ENCODE results near the gene PHF23. TPM values are rescaled to one million over a fixed set of nuclear protein-coding genes. Genes with fewer than 3 reads are reported as not detected.

PHF23 gene
- total RNA-seq, 4 donors from 2014 or later = 23.4 to 32.5 (median 27.9) TPM

DNA sequence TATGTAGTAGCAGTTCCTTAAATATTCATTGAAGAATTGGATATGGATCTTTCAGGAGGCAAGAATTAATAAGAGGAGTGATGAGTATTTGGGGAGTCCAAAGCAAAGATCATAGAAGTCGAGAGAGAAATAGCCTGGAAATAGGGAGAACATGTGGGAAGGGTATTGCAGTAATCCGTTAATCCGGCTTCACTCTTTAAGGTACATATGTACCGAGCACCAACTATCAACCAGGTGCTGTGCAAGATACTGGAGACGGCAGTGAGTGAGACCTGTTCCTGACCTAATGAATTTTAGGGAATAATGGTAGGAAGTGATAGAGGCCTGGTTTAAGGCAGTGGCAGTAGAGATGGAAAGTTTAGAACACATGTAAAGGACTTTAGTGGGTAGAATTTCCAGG is 13.8 kb upstream of the PHF23 start:
- H3K4me3 ChIP-seq (ENCODE audit: low read depth, poor library complexity, severe bottlenecking) = no peak overlapping the region
- TF ChIP-seq, protein P1, sequence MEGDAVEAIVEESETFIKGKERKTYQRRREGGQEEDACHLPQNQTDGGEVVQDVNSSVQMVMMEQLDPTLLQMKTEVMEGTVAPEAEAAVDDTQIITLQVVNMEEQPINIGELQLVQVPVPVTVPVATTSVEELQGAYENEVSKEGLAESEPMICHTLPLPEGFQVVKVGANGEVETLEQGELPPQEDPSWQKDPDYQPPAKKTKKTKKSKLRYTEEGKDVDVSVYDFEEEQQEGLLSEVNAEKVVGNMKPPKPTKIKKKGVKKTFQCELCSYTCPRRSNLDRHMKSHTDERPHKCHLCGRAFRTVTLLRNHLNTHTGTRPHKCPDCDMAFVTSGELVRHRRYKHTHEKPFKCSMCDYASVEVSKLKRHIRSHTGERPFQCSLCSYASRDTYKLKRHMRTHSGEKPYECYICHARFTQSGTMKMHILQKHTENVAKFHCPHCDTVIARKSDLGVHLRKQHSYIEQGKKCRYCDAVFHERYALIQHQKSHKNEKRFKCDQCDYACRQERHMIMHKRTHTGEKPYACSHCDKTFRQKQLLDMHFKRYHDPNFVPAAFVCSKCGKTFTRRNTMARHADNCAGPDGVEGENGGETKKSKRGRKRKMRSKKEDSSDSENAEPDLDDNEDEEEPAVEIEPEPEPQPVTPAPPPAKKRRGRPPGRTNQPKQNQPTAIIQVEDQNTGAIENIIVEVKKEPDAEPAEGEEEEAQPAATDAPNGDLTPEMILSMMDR (IDR thresholded peaks at IDR 0.05) = no peak
- TF ChIP-seq POLR2A (IDR thresholded peaks at IDR 0.05) = no peak
- no peak for DNase-seq (ENCODE audit: low spot score in 2 of 2)
- intact Hi-C loops (cut with DNase I; ENCODE audit: low total_unique reads) = no loop called here
- WGBS, 2 donors = 74 to 75% methylated on average over 5 of the region's 5 CpGs

DNA sequence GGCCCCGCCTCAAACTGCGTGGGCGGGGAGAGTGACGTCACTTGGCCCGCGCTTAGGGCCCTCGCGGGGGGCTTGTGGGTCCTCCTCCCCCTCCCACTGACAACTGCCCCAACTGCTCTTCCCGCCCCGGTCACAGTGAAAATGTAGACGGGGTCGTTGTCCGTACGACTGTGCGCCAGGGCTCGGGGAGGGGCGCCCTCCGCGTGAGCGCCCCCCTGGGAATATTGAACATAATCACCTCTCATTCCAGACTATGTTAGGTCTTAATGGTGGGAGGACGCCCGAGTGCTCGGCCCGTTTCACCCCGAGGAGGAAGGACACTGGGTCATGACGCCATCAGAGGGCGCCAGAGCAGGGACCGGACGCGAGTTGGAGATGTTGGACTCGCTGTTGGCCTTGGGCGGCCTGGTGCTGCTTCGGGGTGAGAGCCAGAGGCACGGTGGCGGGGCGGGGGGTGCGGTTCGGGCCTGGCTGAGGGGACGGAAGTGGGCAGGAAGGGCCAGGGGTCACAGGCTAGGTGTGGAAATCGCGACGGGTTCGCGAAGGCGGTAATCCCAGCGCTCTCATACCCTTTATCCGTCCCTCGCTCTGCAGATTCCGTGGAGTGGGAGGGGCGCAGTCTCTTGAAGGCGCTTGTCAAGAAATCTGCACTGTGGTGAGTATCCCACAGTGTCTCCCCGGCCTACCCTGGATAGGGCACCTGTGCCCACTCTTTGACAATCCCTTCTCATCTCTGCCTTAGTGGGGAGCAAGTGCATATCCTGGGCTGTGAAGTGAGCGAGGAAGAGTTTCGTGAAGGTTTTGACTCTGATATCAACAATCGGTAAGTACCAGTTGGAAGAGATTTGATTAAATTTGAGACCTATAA is 13.2 kb upstream of the PHF23 start, which contains the start of gene ELP5:
Gene ELP5 (plus strand): TSS at position 40 of the 868 bp plus-strand sequence. CDS start 336 bp downstream, at position 376.
- TF ChIP-seq, protein P1 (IDR thresholded peaks at IDR 0.05) = peak in 1 of 3 donors; percentile 40
- TF ChIP-seq POLR2A (IDR thresholded peaks at IDR 0.05) = no peak
- H3K4me3 ChIP-seq (ENCODE audit: low read depth, poor library complexity, severe bottlenecking) = peak within 1 kb of the TSS; percentile 91
- intact Hi-C loops (cut with DNase I; ENCODE audit: low total_unique reads) = no loop called here
- 1% methylated on average over 19 to 49 of the region's 55 CpGs for WGBS, 2 donors
- peak; percentile 91 to 99 for DNase-seq (ENCODE audit: low spot score in 2 of 2)

DNA sequence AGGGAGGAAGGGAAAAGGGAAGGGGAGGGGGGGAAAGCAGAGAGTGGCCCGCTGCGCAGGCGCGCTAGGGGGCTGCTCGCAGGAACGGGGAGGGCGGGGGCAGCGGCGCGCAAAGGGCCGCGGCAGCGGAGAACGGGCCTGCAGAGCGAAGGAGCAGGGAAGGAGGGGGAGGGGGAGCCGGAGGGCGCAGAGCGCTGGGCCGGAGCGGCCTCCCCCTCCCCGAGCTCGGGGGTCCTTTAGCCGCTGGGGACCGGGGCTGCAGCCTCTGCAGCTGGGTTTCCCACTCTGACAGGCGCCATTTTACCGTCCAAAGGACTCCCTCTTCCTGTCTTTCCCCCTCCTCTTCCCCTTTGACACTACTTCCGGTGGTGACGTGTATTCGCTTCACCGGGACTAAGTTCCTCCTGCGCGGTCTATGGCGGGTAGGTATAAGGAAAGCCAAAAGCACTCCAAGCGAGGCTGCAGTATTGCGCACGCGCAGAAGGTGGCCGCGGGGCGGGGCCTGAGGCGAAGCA is 12.5 kb upstream of the PHF23 start, which contains the start of gene CTDNEP1:
Gene CTDNEP1 (minus strand): TSS at position 74 of the 515 bp plus-strand sequence. CDS start 438 bp downstream, outside the sequence.
- no peak for TF ChIP-seq POLR2A (IDR thresholded peaks at IDR 0.05)
- TF ChIP-seq, protein P1 (IDR thresholded peaks at IDR 0.05) = no peak
- intact Hi-C loops (cut with DNase I; ENCODE audit: low total_unique reads) = no loop called here
- DNase-seq (ENCODE audit: low spot score in 2 of 2) = peak; percentile 99
- H3K4me3 ChIP-seq (ENCODE audit: low read depth, poor library complexity, severe bottlenecking) = peak within 1 kb of the TSS; percentile 91
- WGBS, 2 donors = 0 to 1% methylated on average over 40 to 41 of the region's 41 CpGs

DNA sequence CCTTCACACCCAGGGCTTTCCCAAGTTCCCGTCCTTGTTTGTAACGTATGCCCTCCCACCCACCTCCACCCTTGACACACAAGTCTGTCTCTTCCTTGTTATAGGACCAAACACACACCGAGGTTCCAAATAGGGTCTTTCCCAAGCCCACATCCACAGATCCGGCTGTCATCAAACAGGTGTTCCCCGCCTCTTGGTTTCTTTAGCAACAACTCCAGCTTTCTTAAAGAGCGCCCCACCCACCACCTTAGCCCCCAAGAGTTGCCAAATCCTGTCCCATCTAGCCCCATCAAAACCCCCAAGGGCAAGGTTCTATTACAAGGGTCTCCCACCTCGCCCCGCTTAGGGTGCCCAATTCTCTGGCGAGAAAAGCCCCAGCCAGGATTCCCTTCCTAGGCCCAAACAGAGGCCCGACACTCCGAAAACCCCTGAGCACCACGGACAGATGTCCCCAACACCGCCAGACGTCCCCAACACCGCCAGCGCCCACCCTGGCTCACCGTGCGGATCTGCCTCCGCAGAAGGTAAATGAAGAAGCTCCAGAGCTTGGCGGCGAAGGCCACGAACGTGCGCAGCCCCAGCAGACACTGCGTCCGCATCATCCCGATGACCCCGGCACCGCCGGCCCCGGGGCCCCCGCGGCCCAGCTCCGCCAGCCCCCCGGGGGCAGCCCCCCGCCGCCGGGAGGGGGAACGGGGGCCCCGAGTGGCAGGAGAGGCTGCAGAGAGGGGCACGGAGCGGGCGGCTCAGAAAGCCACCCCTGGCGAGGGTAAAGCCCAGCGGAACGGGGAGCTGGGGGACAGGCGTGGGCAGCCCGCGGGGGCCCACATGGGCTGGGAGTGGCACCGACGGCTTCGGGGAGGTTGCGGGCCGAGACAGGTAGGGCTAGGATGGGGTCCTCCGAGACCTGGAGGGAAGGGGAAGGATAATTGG is 11.7 kb upstream of the PHF23 start:
- 1 to 2% methylated on average over 35 to 44 of the region's 55 CpGs for WGBS, 2 donors
- intact Hi-C loops (cut with DNase I; ENCODE audit: low total_unique reads) = no loop called here
- H3K4me3 ChIP-seq (ENCODE audit: low read depth, poor library complexity, severe bottlenecking) = peak overlapping the region; percentile 91
- DNase-seq (ENCODE audit: low spot score in 2 of 2) = peak in 1 of 2 donors; percentile 92
- no peak for TF ChIP-seq POLR2A (IDR thresholded peaks at IDR 0.05)
- TF ChIP-seq, protein P1 (IDR thresholded peaks at IDR 0.05) = no peak

DNA sequence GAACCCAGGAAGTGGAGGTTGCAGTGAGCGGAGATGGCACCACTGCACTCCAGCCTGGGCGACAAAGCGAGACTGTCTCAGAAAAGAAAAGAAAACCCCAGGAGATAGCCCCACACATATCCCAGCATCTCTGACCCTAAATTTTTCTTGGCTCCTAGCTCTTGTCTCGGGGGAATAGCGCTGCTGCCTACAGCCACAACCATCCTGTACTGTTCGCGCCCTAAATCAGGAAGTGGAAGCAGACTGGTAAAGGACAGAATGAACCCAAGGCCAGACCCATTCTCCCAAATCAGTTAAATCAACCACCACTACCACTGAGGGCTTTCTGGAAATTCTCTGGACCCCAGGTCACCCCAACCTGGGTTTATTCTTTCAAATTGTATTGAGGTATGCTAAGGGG is 10.6 kb upstream of the PHF23 start:
- intact Hi-C loops (cut with DNase I; ENCODE audit: low total_unique reads) = no loop called here
- no peak for TF ChIP-seq POLR2A (IDR thresholded peaks at IDR 0.05)
- TF ChIP-seq, protein P1 (IDR thresholded peaks at IDR 0.05) = no peak
- H3K4me3 ChIP-seq (ENCODE audit: low read depth, poor library complexity, severe bottlenecking) = no peak overlapping the region
- no peak for DNase-seq (ENCODE audit: low spot score in 2 of 2)
- 83% methylated on average over 7 of the region's 7 CpGs for WGBS, 2 donors
